HepG2 (cell line): ENCODE data around the gene FOXN3. TPM values are rescaled to one million over a fixed set of nuclear protein-coding genes. Genes with fewer than 3 reads are reported as not detected.

Experiments
- FOXO1 ChIP-seq: sonication (generic); formaldehyde crosslinking; IDR thresholded peaks from 2 replicates; pipeline ENCODE4 v1.4.0; 2020; ENCODE audit warnings: missing genetic modification reagents
- MIXL1 ChIP-seq: IDR thresholded peaks from 2 replicates; pipeline ENCODE4 v1.6.1; 2016
- REXO4 ChIP-seq: sonication (generic); formaldehyde crosslinking; IDR thresholded peaks from 2 replicates; pipeline ENCODE4 v1.8.0; 2022; ENCODE audit warnings: missing genetic modification reagents, mild to moderate bottlenecking, borderline replicate concordance
- ZFX ChIP-seq: sonication (generic); formaldehyde crosslinking; IDR thresholded peaks from 2 replicates; pipeline ENCODE4 v1.4.0; 2020; ENCODE audit warnings: mild to moderate bottlenecking, low read depth, missing genetic modification reagents, moderate library complexity
- polyA plus RNA-seq, 8 experiments: library from polyadenylated mRNA; depleted of rRNA in 3 of 8; stranded (reverse) in 7 of 8; unstranded in 1 of 8; fragments of >200 nt; fragmentation: Illumina TruSeq in 4 of 8; extraction: Trizol in 4 of 8; gene quantifications; 2 replicates each; pipeline versions ENCODE4 v1.2.1 to v1.2.3, GENCODE V29; 2011 to 2016; ENCODE audit warnings: low read depth in 4 of 8, missing spikeins in 1 of 8, mixed read lengths in 1 of 8; ENCODE audit not compliant: insufficient read depth in 1 of 8
- total RNA-seq, 5 experiments: library from RNA; depleted of rRNA; stranded (reverse); fragments of >200 nt; fragmentation: Illumina TruSeq; extraction: Trizol; gene quantifications; 2 replicates each; pipeline ENCODE4 v1.2.3, GENCODE V29; 2016; ENCODE audit warnings: low read depth in 1 of 5
- TF ChIP-seq, protein P1 (sequence below): sonication (generic); formaldehyde crosslinking; IDR thresholded peaks from 2 replicates; pipeline ENCODE4 v1.5.0; 2020; ENCODE audit warnings: mild to moderate bottlenecking, missing genetic modification reagents
- TF ChIP-seq, protein P2 (sequence below): sonication (generic); formaldehyde crosslinking; IDR thresholded peaks from 2 replicates; pipeline ENCODE4 v1.4.0; 2020; ENCODE audit warnings: missing genetic modification reagents
- TF ChIP-seq, protein P3 (sequence below): IDR thresholded peaks from 2 replicates; pipeline ENCODE4 v1.6.1; 2016

Gene FOXN3
- total and polyA plus RNA-seq, 2 of the 13 experiments (the other 11 are each of a cell fraction or from before 2014, with no cell fraction given): 32.4 to 70.2 TPM

DNA sequence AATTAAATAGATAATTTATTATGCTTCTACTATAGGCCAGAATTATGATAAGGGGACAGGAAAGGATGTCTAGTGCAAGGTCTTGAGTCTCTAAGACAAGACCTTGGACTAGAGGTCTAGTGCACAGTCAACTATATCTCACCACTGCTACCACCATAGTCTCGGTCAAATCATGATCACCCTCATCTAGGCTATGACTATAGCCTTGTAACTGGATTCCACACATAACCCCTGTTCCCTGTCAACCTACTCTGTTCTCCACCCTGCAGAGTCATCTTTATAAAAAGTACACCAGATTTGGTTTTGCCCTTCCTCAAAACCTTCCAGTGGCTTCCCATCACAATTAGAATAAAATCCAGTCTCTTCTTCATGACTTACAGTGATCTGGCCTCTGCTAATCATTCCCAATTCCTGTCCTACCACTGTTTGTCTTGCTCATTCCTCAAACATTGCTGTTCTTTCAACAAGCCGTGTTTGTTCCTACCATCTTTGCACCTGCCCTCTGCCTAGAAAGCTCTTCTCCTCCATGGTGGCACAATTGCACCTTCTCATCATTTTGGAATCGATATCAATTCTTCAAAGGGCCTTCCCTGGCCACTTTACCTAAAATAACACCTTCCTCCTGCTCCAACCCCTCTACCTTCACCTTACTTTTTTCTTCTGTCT is 169.4 kb downstream of the FOXN3 start (continued):
- TF ChIP-seq, protein P1, sequence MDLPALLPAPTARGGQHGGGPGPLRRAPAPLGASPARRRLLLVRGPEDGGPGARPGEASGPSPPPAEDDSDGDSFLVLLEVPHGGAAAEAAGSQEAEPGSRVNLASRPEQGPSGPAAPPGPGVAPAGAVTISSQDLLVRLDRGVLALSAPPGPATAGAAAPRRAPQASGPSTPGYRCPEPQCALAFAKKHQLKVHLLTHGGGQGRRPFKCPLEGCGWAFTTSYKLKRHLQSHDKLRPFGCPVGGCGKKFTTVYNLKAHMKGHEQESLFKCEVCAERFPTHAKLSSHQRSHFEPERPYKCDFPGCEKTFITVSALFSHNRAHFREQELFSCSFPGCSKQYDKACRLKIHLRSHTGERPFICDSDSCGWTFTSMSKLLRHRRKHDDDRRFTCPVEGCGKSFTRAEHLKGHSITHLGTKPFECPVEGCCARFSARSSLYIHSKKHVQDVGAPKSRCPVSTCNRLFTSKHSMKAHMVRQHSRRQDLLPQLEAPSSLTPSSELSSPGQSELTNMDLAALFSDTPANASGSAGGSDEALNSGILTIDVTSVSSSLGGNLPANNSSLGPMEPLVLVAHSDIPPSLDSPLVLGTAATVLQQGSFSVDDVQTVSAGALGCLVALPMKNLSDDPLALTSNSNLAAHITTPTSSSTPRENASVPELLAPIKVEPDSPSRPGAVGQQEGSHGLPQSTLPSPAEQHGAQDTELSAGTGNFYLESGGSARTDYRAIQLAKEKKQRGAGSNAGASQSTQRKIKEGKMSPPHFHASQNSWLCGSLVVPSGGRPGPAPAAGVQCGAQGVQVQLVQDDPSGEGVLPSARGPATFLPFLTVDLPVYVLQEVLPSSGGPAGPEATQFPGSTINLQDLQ (CRISPR knock-in tag): no peak
- TF ChIP-seq MIXL1 (0 out of 2 replicates have a peak, but pooled peaks have one; percentile 38), ZFX (CRISPR knock-in tag) (peak; percentile 19; the same call in 1 of the 2 replicates), REXO4 (CRISPR knock-in tag) (no peak), FOXO1 (CRISPR knock-in tag) (peak; percentile 77)
- TF ChIP-seq, protein P2, sequence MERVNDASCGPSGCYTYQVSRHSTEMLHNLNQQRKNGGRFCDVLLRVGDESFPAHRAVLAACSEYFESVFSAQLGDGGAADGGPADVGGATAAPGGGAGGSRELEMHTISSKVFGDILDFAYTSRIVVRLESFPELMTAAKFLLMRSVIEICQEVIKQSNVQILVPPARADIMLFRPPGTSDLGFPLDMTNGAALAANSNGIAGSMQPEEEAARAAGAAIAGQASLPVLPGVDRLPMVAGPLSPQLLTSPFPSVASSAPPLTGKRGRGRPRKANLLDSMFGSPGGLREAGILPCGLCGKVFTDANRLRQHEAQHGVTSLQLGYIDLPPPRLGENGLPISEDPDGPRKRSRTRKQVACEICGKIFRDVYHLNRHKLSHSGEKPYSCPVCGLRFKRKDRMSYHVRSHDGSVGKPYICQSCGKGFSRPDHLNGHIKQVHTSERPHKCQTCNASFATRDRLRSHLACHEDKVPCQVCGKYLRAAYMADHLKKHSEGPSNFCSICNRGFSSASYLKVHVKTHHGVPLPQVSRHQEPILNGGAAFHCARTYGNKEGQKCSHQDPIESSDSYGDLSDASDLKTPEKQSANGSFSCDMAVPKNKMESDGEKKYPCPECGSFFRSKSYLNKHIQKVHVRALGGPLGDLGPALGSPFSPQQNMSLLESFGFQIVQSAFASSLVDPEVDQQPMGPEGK (CRISPR knock-in tag): peak; percentile 13; the same call in 1 of the 2 replicates
- TF ChIP-seq, protein P3, sequence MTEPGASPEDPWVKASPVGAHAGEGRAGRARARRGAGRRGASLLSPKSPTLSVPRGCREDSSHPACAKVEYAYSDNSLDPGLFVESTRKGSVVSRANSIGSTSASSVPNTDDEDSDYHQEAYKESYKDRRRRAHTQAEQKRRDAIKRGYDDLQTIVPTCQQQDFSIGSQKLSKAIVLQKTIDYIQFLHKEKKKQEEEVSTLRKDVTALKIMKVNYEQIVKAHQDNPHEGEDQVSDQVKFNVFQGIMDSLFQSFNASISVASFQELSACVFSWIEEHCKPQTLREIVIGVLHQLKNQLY (CRISPR knock-in tag): no peak
